GM21737 (cell line): ENCODE measurements around the gene ZNF827.

ENCODE experiments used
- ATAC-seq: cut with Tn5 transposase; IDR thresholded peaks from one replicate; pipeline ENCODE4 v1.9.1; 2021; ENCODE audit warnings: mild to moderate bottlenecking, moderate library complexity; ENCODE audit not compliant: unreplicated experiment

Gene ZNF827

DNA sequence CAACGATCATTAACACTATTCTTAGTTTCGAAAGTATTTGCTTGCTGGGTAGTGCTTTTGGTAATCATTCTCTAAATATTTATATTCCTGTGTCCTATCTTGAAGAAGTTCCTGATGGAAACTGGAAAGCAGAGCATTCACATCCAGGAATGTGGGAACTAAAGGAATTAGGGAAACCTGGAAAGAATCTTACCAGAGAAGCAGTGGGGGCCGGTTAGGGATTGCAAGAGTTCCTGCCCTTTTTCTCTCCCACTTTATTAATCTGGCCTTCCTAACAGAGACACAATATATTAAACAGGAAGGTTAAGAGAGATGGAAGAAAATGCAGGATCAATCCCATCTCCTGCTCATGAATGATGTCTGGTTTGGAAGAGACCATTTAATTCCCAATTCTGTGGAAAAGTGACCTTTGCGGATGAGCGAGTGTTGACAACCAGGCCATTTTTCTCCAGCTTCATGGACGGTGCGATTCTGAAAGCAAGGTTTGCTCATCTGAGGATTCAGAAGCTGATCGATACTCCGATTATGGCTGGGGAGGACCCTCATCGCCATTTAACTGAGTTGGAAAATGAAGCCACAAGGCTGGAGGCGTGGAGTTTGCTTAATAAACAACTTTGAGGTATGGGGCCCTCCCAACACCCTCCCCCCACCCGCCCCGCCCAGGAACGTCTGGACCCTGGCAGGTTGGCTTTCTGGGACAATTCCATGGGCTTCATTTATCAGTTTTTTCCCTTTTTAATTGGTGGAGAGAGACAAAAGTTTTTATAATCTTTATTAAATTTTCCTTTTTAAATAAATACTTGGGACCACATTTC, 206.4 kb downstream of the ZNF827 start:
- ATAC-seq, result no peak

DNA sequence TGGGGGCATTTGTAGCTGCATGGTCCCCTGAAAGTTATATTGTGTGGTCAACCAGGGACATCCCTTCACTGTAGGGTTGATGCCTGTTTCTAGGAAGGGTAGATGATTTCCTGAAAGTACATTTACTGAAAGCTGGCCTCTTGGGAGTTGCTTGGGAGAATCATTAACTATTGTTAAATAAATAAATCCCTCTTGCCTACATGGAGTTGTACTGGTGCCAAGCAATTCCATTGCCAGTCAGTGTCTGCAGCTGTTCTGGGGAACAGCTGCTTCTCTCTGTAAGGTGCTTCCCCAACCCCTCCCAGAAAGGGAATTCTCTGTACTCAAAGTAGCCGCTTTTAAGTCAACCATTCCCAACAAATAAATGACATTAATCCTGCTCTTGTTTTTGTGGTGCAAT, 207.6 kb downstream of the ZNF827 start:
- ATAC-seq, result no peak

DNA sequence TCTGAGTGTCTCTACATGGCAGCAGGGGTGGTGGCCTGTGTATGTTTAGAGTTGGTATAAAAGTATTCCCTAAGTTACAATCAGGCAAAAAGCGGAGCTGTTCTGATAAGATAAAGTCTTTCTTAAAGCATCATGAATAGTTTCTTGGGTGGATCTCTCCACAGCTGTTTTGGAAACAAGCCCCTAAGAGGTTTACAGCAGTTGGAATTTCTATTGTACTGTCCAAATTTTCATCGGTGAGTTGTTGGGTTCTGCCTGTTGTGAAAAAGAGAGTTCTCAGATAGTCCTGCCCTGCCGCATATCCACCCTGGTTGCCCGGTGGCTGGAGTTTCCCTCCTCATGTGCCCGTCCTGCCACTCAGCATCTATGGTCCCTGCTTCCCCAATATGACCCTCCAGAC, 208.6 kb downstream of the ZNF827 start:
- no peak for ATAC-seq

DNA sequence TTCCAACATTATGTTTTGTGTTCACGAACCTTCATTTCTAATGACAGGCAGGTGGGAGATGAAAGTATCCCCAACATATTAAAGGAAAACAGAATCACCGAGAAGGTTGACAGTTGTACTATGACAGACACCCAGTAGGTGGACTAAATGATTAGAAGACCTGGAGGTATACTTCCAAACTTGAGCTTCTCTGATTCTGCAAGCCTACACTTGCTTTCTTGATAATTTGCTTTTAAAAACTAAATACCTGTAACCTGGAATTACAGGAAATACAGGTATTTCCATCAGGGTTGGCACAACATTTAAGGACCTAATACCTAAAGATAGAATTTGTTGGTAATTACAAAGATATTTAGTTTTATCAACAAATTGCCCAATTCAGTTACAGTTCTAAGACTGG, 215.3 kb downstream of the ZNF827 start:
- ATAC-seq, result no peak

DNA sequence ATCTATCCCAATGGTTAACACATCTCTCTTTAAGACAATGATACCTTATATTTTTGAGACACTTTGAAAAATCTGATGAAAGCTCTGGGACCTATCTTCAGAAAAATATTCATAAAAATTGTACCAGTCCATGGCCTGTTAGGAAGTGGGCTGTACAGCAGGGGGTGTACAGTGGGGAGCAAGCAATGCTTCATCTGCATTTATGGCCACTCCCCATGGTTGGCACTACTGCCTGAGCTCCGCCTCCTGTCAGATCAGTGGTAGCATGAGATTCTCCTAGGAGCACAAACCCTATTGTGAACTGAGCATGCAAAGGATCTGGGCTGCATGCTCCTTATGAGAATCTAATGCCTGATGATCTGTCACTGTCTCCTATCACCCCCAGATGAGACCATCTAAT, 216.1 kb downstream of the ZNF827 start:
- no peak for ATAC-seq

DNA sequence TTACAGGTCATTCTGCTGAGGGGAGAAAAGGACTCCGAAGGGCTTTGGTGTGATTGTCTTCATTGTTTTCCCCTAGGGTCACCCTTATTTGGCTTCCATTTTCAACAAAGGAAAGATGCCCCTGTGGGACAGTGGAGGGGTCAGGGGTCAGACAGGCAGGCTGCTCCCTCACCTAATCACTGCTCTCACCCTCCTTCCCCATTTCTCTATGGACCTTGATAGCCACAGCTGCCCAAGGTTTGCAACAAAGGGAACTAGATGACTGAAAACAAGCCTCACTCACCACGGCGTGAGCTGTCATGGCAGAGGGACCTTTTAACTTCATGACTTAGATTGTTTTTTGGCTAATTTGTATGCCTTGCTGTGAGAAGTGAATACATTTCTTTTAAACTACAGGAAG, 218.0 kb downstream of the ZNF827 start:
- ATAC-seq, result no peak

DNA sequence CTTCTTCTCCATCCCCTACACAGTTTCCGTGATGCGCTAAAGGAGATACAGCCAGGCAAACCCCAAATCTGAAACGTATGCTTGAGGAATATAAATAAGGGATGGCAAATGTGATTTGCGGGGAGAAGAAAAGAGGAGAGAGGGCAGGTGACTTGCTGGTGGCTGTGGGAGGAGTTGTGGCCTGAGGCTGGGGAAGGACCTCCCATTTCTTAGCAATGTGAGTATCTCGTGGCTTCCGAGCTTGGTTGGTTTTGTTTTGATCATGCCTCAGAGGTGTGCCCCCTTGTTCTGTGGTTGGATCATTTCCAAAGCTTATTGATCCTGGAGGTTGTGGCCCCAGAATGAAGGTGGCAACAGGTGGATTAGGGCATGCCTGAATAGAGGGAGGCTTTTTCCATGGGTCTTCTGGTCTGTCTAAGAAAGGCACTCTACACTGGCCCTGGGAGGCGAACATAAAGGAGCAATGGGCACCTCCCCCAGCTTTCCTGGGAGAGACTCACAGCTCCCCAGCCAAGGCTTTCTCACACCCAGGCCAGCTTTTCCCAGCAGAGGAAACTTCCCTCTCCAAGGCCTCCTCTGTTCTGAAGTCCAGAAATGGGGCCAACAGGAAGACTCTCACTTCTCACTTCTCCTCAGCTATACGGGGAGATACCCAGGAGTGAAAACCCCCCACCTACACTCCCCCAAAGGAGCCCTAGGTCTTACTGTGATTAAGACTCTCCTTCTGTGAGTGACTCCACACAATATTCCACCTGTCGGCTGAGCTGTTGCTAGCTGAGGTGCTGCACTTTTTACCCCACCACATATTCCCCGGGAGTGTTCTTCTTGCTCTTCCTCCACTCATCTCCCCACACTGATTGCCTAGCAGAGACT, 218.6 kb downstream of the ZNF827 start:
- no peak for ATAC-seq

DNA sequence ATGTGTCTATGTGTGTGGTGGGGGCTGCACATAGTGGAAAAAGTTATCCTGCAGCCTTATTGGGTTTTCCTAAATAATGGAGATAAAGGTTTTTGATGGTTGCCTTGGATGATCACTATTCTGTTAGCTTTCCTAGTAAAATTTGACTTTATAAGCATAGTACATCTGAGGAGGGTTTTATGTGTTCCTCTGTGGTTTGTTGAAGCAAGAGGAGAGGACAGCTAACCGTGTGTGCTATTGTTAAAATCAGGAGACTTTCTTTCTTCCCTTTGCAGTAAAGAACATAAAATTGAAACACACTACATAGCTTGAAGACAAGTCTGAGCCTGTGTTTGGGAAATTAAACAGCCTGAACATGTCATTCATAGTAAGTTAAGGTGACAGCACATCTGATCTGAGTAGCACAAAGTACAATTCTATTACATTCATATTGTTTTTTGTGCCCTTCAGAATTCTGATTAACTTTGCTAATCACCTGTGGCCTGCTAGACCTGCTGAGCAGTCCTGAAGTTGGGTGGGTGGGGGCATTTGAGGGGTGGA, 221.9 kb downstream of the ZNF827 start:
- no peak for ATAC-seq

DNA sequence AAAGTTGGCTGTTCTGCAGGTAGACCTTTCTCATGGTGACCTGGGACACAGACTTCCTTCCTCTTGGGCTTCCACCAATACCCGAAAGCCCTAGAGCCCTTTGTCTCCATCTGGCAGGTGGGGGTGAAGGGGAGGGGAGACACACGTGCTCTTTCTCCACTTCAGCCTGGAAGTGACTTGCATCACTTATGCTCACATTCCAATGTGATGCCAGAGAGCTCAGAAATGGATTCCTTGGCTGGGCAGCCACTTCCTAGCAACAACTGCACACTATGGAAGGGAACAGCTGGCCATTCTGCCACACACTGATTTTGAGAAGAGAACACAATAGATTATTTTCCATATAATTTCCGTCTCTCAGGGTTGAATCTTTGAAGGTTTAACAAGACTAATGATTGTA, 222.4 kb downstream of the ZNF827 start:
- ATAC-seq, result no peak

DNA sequence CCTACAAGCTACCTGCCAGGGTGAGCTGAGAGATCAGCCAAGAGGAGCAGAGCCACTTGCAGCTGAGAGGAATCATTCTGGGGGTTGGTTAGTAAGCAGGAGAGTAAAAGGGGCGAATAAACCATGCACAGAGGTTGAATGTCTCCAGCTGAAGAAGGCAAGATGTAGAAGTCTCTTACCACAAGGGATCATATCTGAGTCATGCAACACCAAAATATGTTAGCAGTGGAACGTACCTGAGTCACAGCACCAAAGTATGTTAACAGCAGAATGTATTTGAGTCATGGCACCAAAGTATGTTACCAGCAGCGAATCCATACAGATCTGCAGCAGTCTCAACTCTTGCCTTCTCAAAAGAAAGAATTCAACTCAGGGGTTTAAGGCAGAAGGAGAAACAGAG, 228.8 kb downstream of the ZNF827 start:
- ATAC-seq, result no peak

DNA sequence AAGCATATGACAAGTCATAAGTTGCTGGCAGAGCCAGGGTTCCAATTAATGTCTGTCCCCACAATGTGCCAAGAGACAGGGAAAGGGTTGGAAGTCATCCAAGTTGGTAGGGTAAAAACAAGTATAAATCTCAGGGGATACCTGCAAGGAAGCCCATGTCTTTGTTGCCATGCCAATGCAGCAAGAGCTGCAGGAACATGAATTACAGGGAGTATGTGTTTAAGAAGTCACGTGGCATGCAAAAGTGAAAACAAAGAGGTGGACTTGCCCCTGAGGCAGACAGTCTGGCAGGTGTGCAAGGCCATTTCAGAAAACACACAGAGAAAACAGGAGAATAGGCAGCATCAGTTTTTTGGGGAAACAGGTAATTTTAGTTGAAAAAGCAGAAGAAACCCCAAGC, 229.3 kb downstream of the ZNF827 start:
- ATAC-seq, result no peak
